A549 (cell line): ENCODE results near the gene RRP9.

ENCODE experiments used
- CBX8 ChIP-seq: fragments of 200-600 bp; sonication (generic); IDR thresholded peaks from 2 replicates; pipeline ENCODE4 v1.6.1; 2016
- CHD2 ChIP-seq: fragments of 150-350 bp; IDR thresholded peaks from 2 replicates; pipeline ENCODE4 v1.6.1; 2014; ENCODE audit warnings: low read length; ENCODE audit not compliant: partially characterized antibody
- EP300 ChIP-seq, 2 experiments: fragments of >200 bp; sonication (Bioruptor Twin); formaldehyde crosslinking; IDR thresholded peaks; 2 replicates in 1 of 2; 3 replicates in 1 of 2; pipeline ENCODE4 v1.6.1; 2016 to 2017
- MAFK ChIP-seq: fragments of 450-650 bp; IDR thresholded peaks from 2 replicates; pipeline ENCODE4 v1.6.1; 2014; ENCODE audit not compliant: partially characterized antibody
- POLR2A ChIP-seq: IDR thresholded peaks from 2 replicates; pipeline ENCODE4 v1.6.1; 2012; ENCODE audit warnings: mild to moderate bottlenecking, low read length
- SREBF2 ChIP-seq: fragments of 450-650 bp; IDR thresholded peaks from 2 replicates; pipeline ENCODE4 v1.6.1; 2014; ENCODE audit warnings: mild to moderate bottlenecking, moderate library complexity
- TF ChIP-seq, protein P1 (sequence below): fragments of >200 bp; sonication (Bioruptor Twin); formaldehyde crosslinking; IDR thresholded peaks from 3 replicates; pipeline ENCODE4 v1.5.1; 2016
- TF ChIP-seq, protein P2 (sequence below): IDR thresholded peaks from 2 replicates; pipeline ENCODE4 v1.6.1; 2012
- TF ChIP-seq, protein P3 (sequence below): fragments of 450-650 bp; IDR thresholded peaks from 2 replicates; pipeline ENCODE4 v1.6.1; 2014; ENCODE audit warnings: antibody characterized with exemption
- TF ChIP-seq, protein P4 (sequence below): fragments of >200 bp; sonication (Bioruptor Twin); formaldehyde crosslinking; IDR thresholded peaks from 3 replicates; pipeline ENCODE4 v1.6.1; 2016
- TF ChIP-seq, protein P5 (sequence below): IDR thresholded peaks from 2 replicates; pipeline ENCODE4 v1.6.1; 2012
- TF ChIP-seq, protein P6 (sequence below): fragments of 150-350 bp; IDR thresholded peaks from 2 replicates; pipeline ENCODE4 v1.6.1; 2014; ENCODE audit warnings: low read depth, mild to moderate bottlenecking, low read length

DNA sequence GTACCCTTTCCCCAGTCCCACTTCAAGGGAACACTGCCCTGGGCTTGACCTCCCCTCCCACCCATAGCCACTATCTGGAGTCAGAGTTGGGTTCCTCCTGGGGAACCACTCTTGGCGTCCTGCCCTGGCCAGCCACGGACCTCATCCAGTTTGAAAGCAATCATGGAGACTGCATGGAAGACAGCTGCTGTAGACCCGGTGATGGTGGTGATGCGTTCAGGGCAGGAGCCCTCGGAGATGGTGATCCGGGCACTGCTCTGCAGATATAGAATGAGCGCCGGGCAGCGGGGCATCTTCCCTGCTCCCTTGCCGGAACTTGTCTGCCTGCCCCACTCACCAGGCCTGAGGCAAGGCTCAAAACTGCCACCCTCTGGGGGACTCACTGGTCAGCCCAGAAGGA is 18.7 kb upstream of the RRP9 start:
- TF ChIP-seq MAFK (no peak), CBX8 (no peak), POLR2A (no peak), CHD2 (no peak), EP300 (IDR thresholded peaks at IDR 0.05) (no peak), SREBF2 (no peak)
- TF ChIP-seq, protein P1, sequence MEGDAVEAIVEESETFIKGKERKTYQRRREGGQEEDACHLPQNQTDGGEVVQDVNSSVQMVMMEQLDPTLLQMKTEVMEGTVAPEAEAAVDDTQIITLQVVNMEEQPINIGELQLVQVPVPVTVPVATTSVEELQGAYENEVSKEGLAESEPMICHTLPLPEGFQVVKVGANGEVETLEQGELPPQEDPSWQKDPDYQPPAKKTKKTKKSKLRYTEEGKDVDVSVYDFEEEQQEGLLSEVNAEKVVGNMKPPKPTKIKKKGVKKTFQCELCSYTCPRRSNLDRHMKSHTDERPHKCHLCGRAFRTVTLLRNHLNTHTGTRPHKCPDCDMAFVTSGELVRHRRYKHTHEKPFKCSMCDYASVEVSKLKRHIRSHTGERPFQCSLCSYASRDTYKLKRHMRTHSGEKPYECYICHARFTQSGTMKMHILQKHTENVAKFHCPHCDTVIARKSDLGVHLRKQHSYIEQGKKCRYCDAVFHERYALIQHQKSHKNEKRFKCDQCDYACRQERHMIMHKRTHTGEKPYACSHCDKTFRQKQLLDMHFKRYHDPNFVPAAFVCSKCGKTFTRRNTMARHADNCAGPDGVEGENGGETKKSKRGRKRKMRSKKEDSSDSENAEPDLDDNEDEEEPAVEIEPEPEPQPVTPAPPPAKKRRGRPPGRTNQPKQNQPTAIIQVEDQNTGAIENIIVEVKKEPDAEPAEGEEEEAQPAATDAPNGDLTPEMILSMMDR: no peak
- TF ChIP-seq, protein P2, sequence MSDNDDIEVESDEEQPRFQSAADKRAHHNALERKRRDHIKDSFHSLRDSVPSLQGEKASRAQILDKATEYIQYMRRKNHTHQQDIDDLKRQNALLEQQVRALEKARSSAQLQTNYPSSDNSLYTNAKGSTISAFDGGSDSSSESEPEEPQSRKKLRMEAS: no peak
- TF ChIP-seq, protein P3, sequence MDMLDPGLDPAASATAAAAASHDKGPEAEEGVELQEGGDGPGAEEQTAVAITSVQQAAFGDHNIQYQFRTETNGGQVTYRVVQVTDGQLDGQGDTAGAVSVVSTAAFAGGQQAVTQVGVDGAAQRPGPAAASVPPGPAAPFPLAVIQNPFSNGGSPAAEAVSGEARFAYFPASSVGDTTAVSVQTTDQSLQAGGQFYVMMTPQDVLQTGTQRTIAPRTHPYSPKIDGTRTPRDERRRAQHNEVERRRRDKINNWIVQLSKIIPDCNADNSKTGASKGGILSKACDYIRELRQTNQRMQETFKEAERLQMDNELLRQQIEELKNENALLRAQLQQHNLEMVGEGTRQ: no peak
- TF ChIP-seq, protein P4, sequence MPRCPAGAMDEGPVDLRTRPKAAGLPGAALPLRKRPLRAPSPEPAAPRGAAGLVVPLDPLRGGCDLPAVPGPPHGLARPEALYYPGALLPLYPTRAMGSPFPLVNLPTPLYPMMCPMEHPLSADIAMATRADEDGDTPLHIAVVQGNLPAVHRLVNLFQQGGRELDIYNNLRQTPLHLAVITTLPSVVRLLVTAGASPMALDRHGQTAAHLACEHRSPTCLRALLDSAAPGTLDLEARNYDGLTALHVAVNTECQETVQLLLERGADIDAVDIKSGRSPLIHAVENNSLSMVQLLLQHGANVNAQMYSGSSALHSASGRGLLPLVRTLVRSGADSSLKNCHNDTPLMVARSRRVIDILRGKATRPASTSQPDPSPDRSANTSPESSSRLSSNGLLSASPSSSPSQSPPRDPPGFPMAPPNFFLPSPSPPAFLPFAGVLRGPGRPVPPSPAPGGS: no peak
- TF ChIP-seq, protein P5, sequence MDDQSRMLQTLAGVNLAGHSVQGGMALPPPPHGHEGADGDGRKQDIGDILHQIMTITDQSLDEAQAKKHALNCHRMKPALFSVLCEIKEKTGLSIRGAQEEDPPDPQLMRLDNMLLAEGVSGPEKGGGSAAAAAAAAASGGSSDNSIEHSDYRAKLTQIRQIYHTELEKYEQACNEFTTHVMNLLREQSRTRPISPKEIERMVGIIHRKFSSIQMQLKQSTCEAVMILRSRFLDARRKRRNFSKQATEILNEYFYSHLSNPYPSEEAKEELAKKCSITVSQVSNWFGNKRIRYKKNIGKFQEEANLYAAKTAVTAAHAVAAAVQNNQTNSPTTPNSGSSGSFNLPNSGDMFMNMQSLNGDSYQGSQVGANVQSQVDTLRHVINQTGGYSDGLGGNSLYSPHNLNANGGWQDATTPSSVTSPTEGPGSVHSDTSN: no peak
- TF ChIP-seq, protein P6, sequence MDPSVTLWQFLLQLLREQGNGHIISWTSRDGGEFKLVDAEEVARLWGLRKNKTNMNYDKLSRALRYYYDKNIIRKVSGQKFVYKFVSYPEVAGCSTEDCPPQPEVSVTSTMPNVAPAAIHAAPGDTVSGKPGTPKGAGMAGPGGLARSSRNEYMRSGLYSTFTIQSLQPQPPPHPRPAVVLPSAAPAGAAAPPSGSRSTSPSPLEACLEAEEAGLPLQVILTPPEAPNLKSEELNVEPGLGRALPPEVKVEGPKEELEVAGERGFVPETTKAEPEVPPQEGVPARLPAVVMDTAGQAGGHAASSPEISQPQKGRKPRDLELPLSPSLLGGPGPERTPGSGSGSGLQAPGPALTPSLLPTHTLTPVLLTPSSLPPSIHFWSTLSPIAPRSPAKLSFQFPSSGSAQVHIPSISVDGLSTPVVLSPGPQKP: no peak
